HG03135 (cell line): ENCODE measurements around the gene CNPY4.
"Not testable (repeated sequence)": the region's sequence is repeated elsewhere in the genome, so short reads cannot be mapped to it uniquely, and the experiment has no call there.

ENCODE experiments used
- ATAC-seq: cut with Tn5 transposase; IDR thresholded peaks from one replicate; pipeline ENCODE4 v1.9.1; 2021; ENCODE audit warnings: mild to moderate bottlenecking, moderate library complexity; ENCODE audit not compliant: unreplicated experiment

The CNPY4 gene

GRCh38 chr7:100146350-100146749, 26.9 kb downstream of the CNPY4 start:
- ATAC-seq: not testable (repeated sequence)

DNA sequence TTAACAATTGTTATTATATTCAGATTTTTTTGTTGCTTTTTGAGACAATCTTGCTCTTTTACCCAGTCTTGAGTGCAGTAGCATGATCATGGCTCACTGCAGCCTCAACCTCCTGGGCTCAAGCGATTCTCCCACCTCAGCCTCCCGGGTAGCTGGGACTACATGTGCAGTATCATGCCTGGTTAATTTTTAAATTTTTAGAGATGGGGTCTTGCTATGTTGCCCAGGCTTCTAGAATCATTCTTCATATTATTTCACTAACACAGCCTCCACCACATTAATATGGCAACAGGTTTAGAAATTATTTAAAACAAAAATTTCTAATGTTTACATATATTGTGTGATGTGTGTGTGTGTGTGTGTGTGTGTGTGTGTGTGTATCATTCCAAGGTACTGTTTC, 27.8 kb downstream of the CNPY4 start:
- ATAC-seq: no peak

DNA sequence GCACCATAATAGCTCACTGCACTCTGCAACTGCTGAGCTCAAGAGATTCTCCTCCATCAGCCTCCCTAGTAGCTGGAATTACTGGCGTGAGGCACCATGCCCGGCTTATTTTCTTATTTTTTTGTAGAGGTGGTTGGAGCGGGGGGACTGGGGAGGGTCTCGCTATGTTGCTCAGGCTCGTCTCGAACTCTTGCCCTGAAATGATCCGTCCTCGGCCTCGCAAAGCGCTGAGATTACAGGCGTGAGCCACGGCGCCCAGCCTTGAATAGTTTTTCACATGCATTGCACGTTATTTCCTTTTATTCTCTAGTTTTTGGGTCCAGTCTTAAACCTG, 28.8 kb downstream of the CNPY4 start:
- no peak for ATAC-seq

- ATAC-seq: peak; percentile 98
Measured at GRCh38 chr7:100148559-100149328, 29.3 kb downstream of the CNPY4 start, which contains the start of gene LAMTOR4. LAMTOR4 (plus strand) TSS chr7:100148918; CDS start chr7:100148973, 55 bp downstream.

- ATAC-seq: no peak
Measured at GRCh38 chr7:100152404-100152803, 33.0 kb downstream of the CNPY4 start.

GRCh38 chr7:100152937-100153666, 33.7 kb downstream of the CNPY4 start:
- no peak for ATAC-seq

- ATAC-seq: no peak
Measured at GRCh38 chr7:100153708-100154535, 34.5 kb downstream of the CNPY4 start.

- ATAC-seq: no peak
Measured at GRCh38 chr7:100154651-100155491, 35.4 kb downstream of the CNPY4 start.

- no peak for ATAC-seq
Measured at GRCh38 chr7:100155553-100156317, 36.3 kb downstream of the CNPY4 start.

- ATAC-seq: no peak
Measured at GRCh38 chr7:100156331-100157068, 37.1 kb downstream of the CNPY4 start.

DNA sequence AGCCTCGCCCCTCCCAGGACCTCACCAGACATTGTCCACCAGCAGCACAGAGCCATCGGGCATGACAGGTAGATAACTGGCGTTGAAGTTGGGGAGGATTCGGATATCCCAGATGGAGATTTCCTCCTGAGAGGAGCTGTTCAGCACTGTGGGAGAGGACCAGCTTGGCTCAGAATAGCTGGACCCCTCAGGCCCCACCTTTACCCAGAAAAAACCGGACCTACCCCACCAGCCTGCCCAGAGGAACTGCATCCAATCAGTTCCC, 37.6 kb downstream of the CNPY4 start:
- ATAC-seq: no peak

DNA sequence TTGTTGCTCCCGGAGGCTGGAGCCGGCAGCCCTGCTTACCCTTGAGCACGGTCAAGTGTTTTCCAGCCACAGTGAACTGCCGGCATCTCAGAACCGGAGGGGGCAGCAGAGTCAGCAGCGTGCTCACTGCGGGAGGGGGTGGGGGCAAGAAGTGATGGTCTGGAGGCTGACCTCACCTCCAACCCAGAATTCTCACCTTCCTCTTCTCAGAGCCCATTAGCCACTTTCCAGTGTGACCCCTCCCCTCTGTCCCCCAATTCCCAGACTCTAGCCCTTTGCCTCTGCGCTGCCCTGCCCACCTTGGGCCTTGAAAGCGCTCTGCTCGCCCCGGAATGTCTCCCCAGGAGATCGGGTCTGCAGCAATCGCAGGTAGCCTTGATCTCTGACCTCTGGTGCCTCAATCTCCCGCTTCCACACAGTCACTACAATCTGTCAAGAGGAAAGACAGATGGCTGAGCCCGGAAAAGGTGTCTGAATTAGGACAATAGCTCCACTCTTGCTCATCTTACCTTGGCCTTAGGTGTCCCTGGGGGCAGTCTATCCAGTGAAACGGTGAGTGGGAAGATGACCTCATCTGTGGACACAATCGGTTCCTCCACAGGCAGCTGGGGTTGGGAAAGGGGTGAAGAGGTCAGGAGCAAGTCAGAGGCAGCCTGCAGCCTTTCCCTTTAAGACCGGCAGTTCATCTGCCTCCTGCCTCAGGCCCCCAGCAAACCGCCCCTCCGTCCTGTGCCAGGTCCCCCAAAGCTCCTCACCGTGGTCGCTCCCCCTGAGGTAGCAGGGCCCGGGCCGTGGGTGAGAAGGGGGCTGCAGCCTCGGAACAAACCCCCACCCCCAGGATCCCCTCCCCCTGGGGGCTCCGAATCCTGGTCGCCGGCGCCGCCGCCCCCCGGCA, 38.1 kb downstream of the CNPY4 start:
- ATAC-seq: no peak

- peak; percentile 75 for ATAC-seq
Measured at GRCh38 chr7:100158229-100159098, 39.0 kb downstream of the CNPY4 start, which contains the start of gene TRAPPC14. TRAPPC14 (minus strand) TSS chr7:100158723; CDS start chr7:100158499, 224 bp downstream.

GRCh38 chr7:100159099-100159623, 39.7 kb downstream of the CNPY4 start:
- ATAC-seq: no peak

DNA sequence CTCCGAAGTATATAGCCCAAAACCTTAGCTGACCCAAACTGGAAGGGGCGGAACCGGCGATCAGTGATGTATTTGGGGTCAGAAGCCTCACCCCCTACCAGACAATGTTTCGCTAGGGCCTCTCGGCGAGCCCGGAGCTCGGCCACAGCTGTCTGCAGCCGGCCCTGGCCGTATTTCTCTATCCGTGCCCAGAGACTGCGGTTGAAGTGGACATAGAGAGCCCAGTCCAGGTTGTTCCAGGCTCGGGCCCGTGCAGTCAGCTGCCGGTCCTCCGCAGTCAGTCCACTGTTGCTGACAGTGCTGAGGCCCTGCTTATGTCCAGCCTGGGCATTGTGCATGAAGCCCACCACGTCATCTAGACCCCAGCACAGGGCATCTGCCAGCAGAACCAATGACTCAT, 40.6 kb downstream of the CNPY4 start:
- no peak for ATAC-seq

DNA sequence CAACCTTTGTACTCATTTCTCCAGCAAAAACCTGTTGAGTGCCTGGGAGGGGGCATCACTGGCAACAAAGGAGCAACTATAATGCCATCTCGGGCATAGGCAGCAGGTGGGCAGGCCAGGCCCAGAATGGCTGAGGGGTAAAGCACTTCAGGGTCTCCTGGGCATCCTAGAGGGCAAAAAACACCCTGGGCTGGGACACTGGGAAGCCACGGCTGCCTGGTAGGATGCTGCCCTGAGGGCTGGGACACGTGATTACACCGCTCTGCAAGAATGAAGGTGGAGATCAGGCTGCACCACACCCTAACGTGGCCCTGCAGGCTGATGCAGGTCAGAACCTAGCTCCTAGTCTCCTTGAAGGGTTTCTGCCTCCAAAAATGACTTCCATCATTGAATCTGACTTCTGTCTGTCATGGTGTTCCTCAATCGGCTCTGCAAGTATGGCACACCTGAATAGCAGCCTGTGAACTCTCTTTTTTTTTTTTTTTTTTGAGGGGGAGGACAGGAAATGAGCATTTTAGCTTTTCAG, 43.6 kb downstream of the CNPY4 start:
- ATAC-seq: no peak

DNA sequence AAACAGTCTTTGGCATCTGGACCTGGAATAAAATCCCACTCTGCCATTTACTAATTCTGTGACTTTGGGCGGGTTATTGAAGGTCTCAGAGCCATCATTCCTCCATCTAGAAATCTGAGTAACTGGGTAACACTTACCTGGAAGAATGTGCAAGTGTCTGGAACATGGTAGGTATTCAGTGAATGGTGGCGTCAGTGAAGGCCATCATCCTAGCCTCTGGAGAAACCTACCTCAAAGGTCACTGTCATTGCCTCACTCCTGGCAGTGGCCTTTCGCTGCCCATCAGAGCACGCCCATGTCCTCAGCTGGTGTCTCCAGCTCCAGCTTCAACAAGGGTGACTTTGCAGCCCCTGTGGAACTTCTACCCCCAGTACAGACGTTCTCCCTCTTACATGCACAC, 44.4 kb downstream of the CNPY4 start:
- ATAC-seq: no peak
